Measurements from ENCODE around the gene POLL. TPM values are rescaled to one million over a fixed set of nuclear protein-coding genes. Genes with fewer than 3 reads are reported as not detected.

Gene POLL
- total and polyA plus RNA-seq, 7 donors = 9.0 to 39.6 (median 29.4) TPM

DNA sequence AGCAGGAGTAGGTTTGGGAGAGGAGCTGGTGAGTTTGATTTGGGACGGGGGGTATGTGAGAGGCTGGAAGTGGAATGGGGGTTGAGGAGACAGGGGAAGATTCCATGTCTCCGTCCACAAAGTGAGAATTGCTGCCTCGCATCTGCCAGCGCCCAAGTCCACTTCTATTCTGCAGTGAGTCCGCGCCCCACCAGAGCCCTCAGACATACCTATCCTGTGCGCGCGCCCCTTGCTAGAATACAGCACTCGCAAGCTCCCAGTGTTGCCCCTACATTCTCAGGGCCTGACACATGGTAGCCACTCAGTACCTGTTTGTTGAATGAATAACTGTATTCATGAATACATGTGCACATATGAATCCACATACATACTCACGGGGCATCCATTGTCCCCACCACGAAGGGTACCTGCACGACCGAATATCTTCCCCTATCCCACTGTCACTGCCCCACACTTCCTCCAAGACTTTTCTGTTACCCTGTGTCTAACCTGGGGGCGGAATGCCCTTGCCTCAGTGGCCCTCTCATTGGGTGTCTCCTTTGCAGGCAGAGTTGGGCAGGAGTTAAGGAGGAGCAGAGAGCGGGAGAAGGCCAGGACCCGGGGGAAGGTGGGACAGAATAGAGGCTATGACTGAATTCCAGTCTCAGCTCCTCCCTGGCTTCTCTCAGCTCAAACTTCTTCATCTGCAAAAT is 19.9 kb downstream of the POLL start:
- intact Hi-C loops (cut with DNase I) = no loop called here
- no peaks in the 10 kb centered on the region for H3K36me3 ChIP-seq
- H3K4me1 ChIP-seq = peaks cover 0 to 26% (median 24%) of the 10 kb centered on the region in 4 donors
- TF ChIP-seq POLR2A (IDR thresholded peaks at IDR 0.05) (no peak), POLR2AphosphoS5 (IDR thresholded peaks at IDR 0.05) (no peak), CTCF (IDR thresholded peaks at IDR 0.05) (no peak), EP300 (IDR thresholded peaks at IDR 0.05) (no peak)
- peaks cover 0 to 4% (median 3%) of the 10 kb centered on the region in 4 donors for H3K9me3 ChIP-seq
- peaks cover 41 to 73% (median 62%) of the 10 kb centered on the region in 3 donors for H3K27me3 ChIP-seq
- no peak overlapping the region for H3K27ac ChIP-seq
- no peak overlapping the region for H3K4me3 ChIP-seq
- peak; percentile 52 for DNase-seq
- 81 to 90% methylated on average over 17 of the region's 17 CpGs for WGBS, 2 donors

GRCh38 chr10:101567165-101568006 is 20.7 kb downstream of the POLL start:
- intact Hi-C loops (cut with DNase I) = no loop called here
- TF ChIP-seq POLR2A (IDR thresholded peaks at IDR 0.05) (no peak), CTCF (IDR thresholded peaks at IDR 0.05) (no peak), EP300 (IDR thresholded peaks at IDR 0.05) (no peak)
- Histone ChIP-seq H3K4me3 (no peak overlapping the region), H3K9me3 (no peaks in the 10 kb centered on the region), H3K4me1 (peaks cover 0 to 26% (median 24%) of the 10 kb centered on the region in 4 donors), H3K27me3 (peaks cover 41 to 81% (median 66%) of the 10 kb centered on the region in 3 donors), H3K27ac (no peak overlapping the region), H3K36me3 (no peaks in the 10 kb centered on the region)
- 45 to 66% methylated on average over 7 of the region's 7 CpGs for WGBS, 2 donors
- DNase-seq = peak; percentile 51

GRCh38 chr10:101566333-101567164 is 21.5 kb downstream of the POLL start:
- no peak for TF ChIP-seq POLR2A (IDR thresholded peaks at IDR 0.05)
- TF ChIP-seq EP300 (IDR thresholded peaks at IDR 0.05) = no peak
- no peak for TF ChIP-seq POLR2AphosphoS5 (IDR thresholded peaks at IDR 0.05)
- TF ChIP-seq CTCF (IDR thresholded peaks at IDR 0.05) = no peak
- 10 to 18% methylated on average over 59 of the region's 59 CpGs for WGBS, 2 donors
- peaks cover 0 to 26% (median 24%) of the 10 kb centered on the region in 4 donors for H3K4me1 ChIP-seq
- H3K27me3 ChIP-seq = peaks cover 41 to 89% (median 69%) of the 10 kb centered on the region in 3 donors
- no peaks in the 10 kb centered on the region for H3K36me3 ChIP-seq
- H3K4me3 ChIP-seq = peak overlapping the region in 1 of 4 donors; percentile 7
- intact Hi-C loops (cut with DNase I) = no loop called here
- no peaks in the 10 kb centered on the region for H3K9me3 ChIP-seq
- H3K27ac ChIP-seq = no peak overlapping the region
- peak; percentile 42 for DNase-seq

DNA sequence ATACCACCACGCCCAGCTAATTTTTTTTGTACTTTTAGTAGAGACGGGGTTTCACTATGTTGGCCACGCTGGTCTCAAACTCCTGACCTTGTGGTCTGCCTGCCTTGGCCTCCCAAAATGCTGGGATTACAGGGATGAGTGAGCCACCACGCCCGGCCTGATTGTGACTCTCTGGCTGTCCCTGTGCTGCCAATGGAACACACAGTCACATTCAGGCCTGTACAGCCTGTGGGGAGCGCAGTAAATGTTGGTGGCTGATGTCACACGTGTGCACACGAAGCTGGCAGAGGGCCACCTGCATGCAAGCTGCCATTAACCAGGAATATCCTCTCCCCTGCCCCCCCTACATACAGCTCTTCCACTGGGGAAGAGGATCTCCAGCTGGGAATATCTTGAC is 22.1 kb downstream of the POLL start:
- 39 to 76% methylated on average over 8 of the region's 8 CpGs for WGBS, 2 donors
- Histone ChIP-seq H3K9me3 (no peaks in the 10 kb centered on the region), H3K27me3 (peaks cover 41 to 94% (median 75%) of the 10 kb centered on the region in 3 donors), H3K36me3 (no peaks in the 10 kb centered on the region), H3K4me3 (no peak overlapping the region), H3K27ac (no peak overlapping the region), H3K4me1 (peaks cover 0 to 26% (median 24%) of the 10 kb centered on the region in 4 donors)
- peak; percentile 40 for DNase-seq
- TF ChIP-seq POLR2AphosphoS5 (IDR thresholded peaks at IDR 0.05) (no peak), POLR2A (IDR thresholded peaks at IDR 0.05) (no peak), CTCF (IDR thresholded peaks at IDR 0.05) (no peak)
- intact Hi-C loops (cut with DNase I) = no loop called here
